ENCODE results near the gene RAB28.

The RAB28 gene

GRCh38 chr4:13386405-13387107 lies 97.6 kb downstream of the RAB28 start:
- H3K36me3 ChIP-seq, result peaks cover 0 to 22% (median 6%) of the 10 kb centered on the region in 11 experiments; a peak in 11 of 22 replicates
- H3K27ac ChIP-seq, result no peak overlapping the region
- no peaks in the 10 kb centered on the region for H3K27me3 ChIP-seq
- no peak for TF ChIP-seq Cebpa-rat (IDR thresholded peaks at IDR 0.05)
- no peak overlapping the region for H3K9ac ChIP-seq
- H3K4me2 ChIP-seq, result no peak overlapping the region
- no peak overlapping the region for H3K4me3 ChIP-seq
- H4K20me1 ChIP-seq, result peaks cover 0 to 6% (median 0%) of the 10 kb centered on the region in 11 experiments; a peak in 2 of 22 replicates
- peaks cover 13 to 28% (median 22%) of the 10 kb centered on the region in 11 experiments; a peak in 20 of 22 replicates for H3K9me3 ChIP-seq (replicated peaks in 1 of 11)
- H3K4me1 ChIP-seq, result peaks cover 0 to 8% (median 6%) of the 10 kb centered on the region in 10 experiments; a peak in 6 of 20 replicates

- H3K27ac ChIP-seq, result no peak overlapping the region
- no peak overlapping the region for H3K9ac ChIP-seq
- TF ChIP-seq Cebpa-rat (IDR thresholded peaks at IDR 0.05), result no peak
- H3K4me2 ChIP-seq, result no peak overlapping the region
- H4K20me1 ChIP-seq, result peaks cover 0 to 6% (median 0%) of the 10 kb centered on the region in 11 experiments; a peak in 2 of 22 replicates
- H3K27me3 ChIP-seq, result no peaks in the 10 kb centered on the region
- peaks cover 8 to 24% (median 19%) of the 10 kb centered on the region in 11 experiments; a peak in 19 of 22 replicates for H3K9me3 ChIP-seq (replicated peaks in 1 of 11)
- peaks cover 0 to 6% (median 0%) of the 10 kb centered on the region in 10 experiments; a peak in 4 of 20 replicates for H3K4me1 ChIP-seq
- peaks cover 0 to 22% (median 7%) of the 10 kb centered on the region in 11 experiments; a peak in 13 of 22 replicates for H3K36me3 ChIP-seq
- H3K4me3 ChIP-seq, result no peak overlapping the region
Measured at GRCh38 chr4:13384055-13384454, 100.1 kb downstream of the RAB28 start.

- H4K20me1 ChIP-seq, result peaks cover 0 to 5% (median 0%) of the 10 kb centered on the region in 11 experiments; a peak in 1 of 22 replicates
- H3K27me3 ChIP-seq, result no peaks in the 10 kb centered on the region
- H3K9me3 ChIP-seq (replicated peaks in 1 of 11), result peaks cover 0 to 10% (median 8%) of the 10 kb centered on the region in 11 experiments; a peak in 14 of 22 replicates
- no peak for TF ChIP-seq Cebpa-rat (IDR thresholded peaks at IDR 0.05)
- no peak overlapping the region for H3K4me3 ChIP-seq
- no peak overlapping the region for H3K27ac ChIP-seq
- H3K4me2 ChIP-seq, result peak overlapping the region in 1 of 11 experiments; percentile 22; a peak in 2 of 22 replicates
- H3K4me1 ChIP-seq, result peaks cover 0 to 21% (median 0%) of the 10 kb centered on the region in 10 experiments; a peak in 4 of 20 replicates
- peaks cover 3 to 31% (median 14%) of the 10 kb centered on the region in 11 experiments; a peak in 18 of 22 replicates for H3K36me3 ChIP-seq
- no peak overlapping the region for H3K9ac ChIP-seq
Measured at GRCh38 chr4:13378973-13379759, 105.0 kb downstream of the RAB28 start.

GRCh38 chr4:13371048-13371447 lies 113.1 kb downstream of the RAB28 start:
- Histone ChIP-seq H3K27ac (no peak overlapping the region), H3K9ac (no peak overlapping the region), H3K4me3 (no peak overlapping the region), H3K36me3 (peaks cover 0 to 39% (median 10%) of the 10 kb centered on the region in 11 experiments; a peak in 13 of 22 replicates), H3K4me1 (no peaks in the 10 kb centered on the region), H3K4me2 (no peak overlapping the region), H4K20me1 (no peaks in the 10 kb centered on the region), H3K9me3 (replicated peaks in 1 of 11) (no peaks in the 10 kb centered on the region), H3K27me3 (no peaks in the 10 kb centered on the region)
- TF ChIP-seq Cebpa-rat (IDR thresholded peaks at IDR 0.05), result no peak

- Histone ChIP-seq H3K27me3 (no peaks in the 10 kb centered on the region), H3K27ac (no peak overlapping the region), H4K20me1 (no peaks in the 10 kb centered on the region), H3K4me3 (no peak overlapping the region), H3K36me3 (peaks cover 5 to 43% (median 21%) of the 10 kb centered on the region in 11 experiments; a peak in 17 of 22 replicates), H3K9me3 (replicated peaks in 1 of 11) (no peaks in the 10 kb centered on the region), H3K4me1 (no peaks in the 10 kb centered on the region), H3K4me2 (no peak overlapping the region), H3K9ac (no peak overlapping the region)
- no peak for TF ChIP-seq Cebpa-rat (IDR thresholded peaks at IDR 0.05)
Measured at GRCh38 chr4:13368217-13368616, 115.9 kb downstream of the RAB28 start.

- H3K4me1 ChIP-seq, result no peaks in the 10 kb centered on the region
- H3K36me3 ChIP-seq, result peaks cover 5 to 43% (median 21%) of the 10 kb centered on the region in 11 experiments; a peak in 17 of 22 replicates
- no peak overlapping the region for H3K4me3 ChIP-seq
- H3K9me3 ChIP-seq (replicated peaks in 1 of 11), result no peaks in the 10 kb centered on the region
- no peak overlapping the region for H3K4me2 ChIP-seq
- 0 out of 22 replicates have a peak, but pooled peaks of 1 of the 11 experiments have one; percentile 31 for TF ChIP-seq Cebpa-rat (IDR thresholded peaks at IDR 0.05)
- no peak overlapping the region for H3K9ac ChIP-seq
- H4K20me1 ChIP-seq, result no peaks in the 10 kb centered on the region
- H3K27ac ChIP-seq, result no peak overlapping the region
- no peaks in the 10 kb centered on the region for H3K27me3 ChIP-seq
Measured at GRCh38 chr4:13367691-13368090, 116.4 kb downstream of the RAB28 start.

GRCh38 chr4:13367244-13367643 lies 116.9 kb downstream of the RAB28 start:
- no peak overlapping the region for H3K9ac ChIP-seq
- H3K9me3 ChIP-seq (replicated peaks in 1 of 11), result no peaks in the 10 kb centered on the region
- no peaks in the 10 kb centered on the region for H4K20me1 ChIP-seq
- no peak overlapping the region for H3K27ac ChIP-seq
- no peak overlapping the region for H3K4me2 ChIP-seq
- H3K4me3 ChIP-seq, result no peak overlapping the region
- no peaks in the 10 kb centered on the region for H3K4me1 ChIP-seq
- H3K27me3 ChIP-seq, result no peaks in the 10 kb centered on the region
- peaks cover 5 to 42% (median 21%) of the 10 kb centered on the region in 11 experiments; a peak in 17 of 22 replicates for H3K36me3 ChIP-seq
- no peak for TF ChIP-seq Cebpa-rat (IDR thresholded peaks at IDR 0.05)

- Histone ChIP-seq H3K4me1 (no peaks in the 10 kb centered on the region), H3K4me2 (no peak overlapping the region), H3K9ac (no peak overlapping the region), H3K27me3 (no peaks in the 10 kb centered on the region), H4K20me1 (no peaks in the 10 kb centered on the region), H3K27ac (no peak overlapping the region), H3K4me3 (no peak overlapping the region), H3K36me3 (peaks cover 5 to 34% (median 21%) of the 10 kb centered on the region in 11 experiments; a peak in 16 of 22 replicates), H3K9me3 (replicated peaks in 1 of 11) (no peaks in the 10 kb centered on the region)
- no peak for TF ChIP-seq Cebpa-rat (IDR thresholded peaks at IDR 0.05)
Measured at GRCh38 chr4:13365195-13365594, 118.9 kb downstream of the RAB28 start.

GRCh38 chr4:13364653-13365052 lies 119.5 kb downstream of the RAB28 start:
- H3K4me2 ChIP-seq, result no peak overlapping the region
- H4K20me1 ChIP-seq, result no peaks in the 10 kb centered on the region
- H3K4me3 ChIP-seq, result no peak overlapping the region
- H3K9me3 ChIP-seq (replicated peaks in 1 of 11), result no peaks in the 10 kb centered on the region
- no peak for TF ChIP-seq Cebpa-rat (IDR thresholded peaks at IDR 0.05)
- peaks cover 5 to 34% (median 21%) of the 10 kb centered on the region in 11 experiments; a peak in 16 of 22 replicates for H3K36me3 ChIP-seq
- no peaks in the 10 kb centered on the region for H3K4me1 ChIP-seq
- no peak overlapping the region for H3K27ac ChIP-seq
- no peaks in the 10 kb centered on the region for H3K27me3 ChIP-seq
- no peak overlapping the region for H3K9ac ChIP-seq

Data from BLaER1 treated with 17β-estradiol and CSF1 and Interleukin-3, amounts not matched to agents 10 nM and 100 nM (cell line).